ENCODE data around the gene FGB. TPM values are rescaled to one million over a fixed set of nuclear protein-coding genes. Genes with fewer than 3 reads are reported as not detected.

FGB gene
- total and polyA plus RNA-seq, 9 donors: 0.23 to 16.8 (median 8.6) TPM; not detected in 4

DNA sequence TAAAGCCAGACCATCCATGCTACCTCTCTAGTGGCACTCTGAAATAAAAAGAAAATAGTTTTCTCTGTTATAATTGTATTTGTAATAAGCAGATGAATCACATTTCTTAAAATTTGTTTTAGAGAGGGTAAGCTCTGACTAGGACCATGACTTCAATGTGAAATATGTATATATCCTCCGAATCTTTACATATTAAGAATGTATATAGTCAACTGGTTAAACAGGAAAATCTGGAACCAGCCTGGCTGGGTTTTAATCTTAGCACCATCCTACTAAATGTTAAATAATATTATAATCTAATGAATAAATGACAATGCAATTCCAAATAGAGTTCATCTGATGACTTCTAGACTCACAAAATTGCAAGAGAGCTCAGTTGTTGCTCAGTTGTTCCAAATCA lies 1.5 kb downstream of the FGB start:
- Histone ChIP-seq H3K4me1 (ENCODE audit: control insufficient read depth, insufficient read depth, low read length) (no peaks in the 10 kb centered on the region), H3K9me3 (replicated peaks; ENCODE audit: control insufficient read depth, low read depth, low read length) (no peaks in the 10 kb centered on the region), H3K36me3 (ENCODE audit: control insufficient read depth, insufficient read depth, low read length) (no peaks in the 10 kb centered on the region), H3K27ac (ENCODE audit: low read length) (no peak overlapping the region), H3K4me3 (ENCODE audit: low read length) (no peak overlapping the region), H3K27me3 (ENCODE audit: control insufficient read depth, insufficient read depth, low read length) (no peaks in the 10 kb centered on the region)
- no peak for DNase-seq
- WGBS (ENCODE audit: insufficient coverage): no CpG with 5 or more reads among the region's 1 CpG

DNA sequence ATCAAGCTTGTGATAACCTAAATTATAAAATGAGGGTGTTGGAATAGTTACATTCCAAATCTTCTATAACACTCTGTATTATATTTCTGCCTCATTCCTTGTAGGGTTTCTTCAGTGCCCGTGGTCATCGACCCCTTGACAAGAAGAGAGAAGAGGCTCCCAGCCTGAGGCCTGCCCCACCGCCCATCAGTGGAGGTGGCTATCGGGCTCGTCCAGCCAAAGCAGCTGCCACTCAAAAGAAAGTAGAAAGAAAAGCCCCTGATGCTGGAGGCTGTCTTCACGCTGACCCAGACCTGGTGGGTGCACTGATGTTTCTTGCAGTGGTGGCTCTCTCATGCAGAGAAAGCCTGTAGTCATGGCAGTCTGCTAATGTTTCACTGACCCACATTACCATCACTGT lies 2.9 kb downstream of the FGB start:
- WGBS (ENCODE audit: insufficient coverage): 97% methylated on average over 3 of the region's 6 CpGs
- Histone ChIP-seq H3K27me3 (ENCODE audit: control insufficient read depth, insufficient read depth, low read length) (no peaks in the 10 kb centered on the region), H3K36me3 (ENCODE audit: control insufficient read depth, insufficient read depth, low read length) (no peaks in the 10 kb centered on the region), H3K4me1 (ENCODE audit: control insufficient read depth, insufficient read depth, low read length) (no peaks in the 10 kb centered on the region), H3K27ac (ENCODE audit: low read length) (no peak overlapping the region), H3K9me3 (replicated peaks; ENCODE audit: control insufficient read depth, low read depth, low read length) (no peaks in the 10 kb centered on the region), H3K4me3 (ENCODE audit: low read length) (no peak overlapping the region)
- no peak for DNase-seq

DNA sequence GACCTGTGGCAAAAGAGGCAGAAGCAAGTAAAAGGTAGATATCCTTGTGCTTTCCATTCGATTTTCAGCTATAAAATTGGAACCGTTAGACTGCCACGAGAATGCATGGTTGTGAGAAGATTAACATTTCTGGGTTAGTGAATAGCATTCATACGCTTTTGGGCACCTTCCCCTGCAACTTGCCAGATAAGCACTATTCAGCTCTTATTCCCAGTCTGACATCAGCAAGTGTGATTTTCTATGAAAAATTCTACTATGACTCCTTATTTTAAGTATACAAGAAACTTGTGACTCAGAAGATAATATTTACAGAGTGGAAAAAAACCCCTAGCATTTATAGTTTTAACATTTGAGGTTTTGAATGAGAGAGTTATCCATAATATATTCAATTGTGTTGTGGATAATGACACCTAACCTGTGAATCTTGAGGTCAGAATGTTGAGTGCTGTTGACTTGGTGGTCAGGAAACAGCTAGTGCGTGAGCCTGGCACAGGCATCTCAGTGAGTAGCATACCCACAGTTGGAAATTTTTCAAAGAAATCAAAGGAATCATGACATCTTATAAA lies 3.9 kb downstream of the FGB start:
- no peak for DNase-seq
- H3K4me1 ChIP-seq (ENCODE audit: control insufficient read depth, insufficient read depth, low read length): no peaks in the 10 kb centered on the region
- H3K27me3 ChIP-seq (ENCODE audit: control insufficient read depth, insufficient read depth, low read length): no peaks in the 10 kb centered on the region
- H3K27ac ChIP-seq (ENCODE audit: low read length): no peak overlapping the region
- 81% methylated on average over 3 of the region's 5 CpGs for WGBS (ENCODE audit: insufficient coverage)
- no peak overlapping the region for H3K4me3 ChIP-seq (ENCODE audit: low read length)
- H3K9me3 ChIP-seq (replicated peaks; ENCODE audit: control insufficient read depth, low read depth, low read length): no peaks in the 10 kb centered on the region
- H3K36me3 ChIP-seq (ENCODE audit: control insufficient read depth, insufficient read depth, low read length): no peaks in the 10 kb centered on the region

DNA sequence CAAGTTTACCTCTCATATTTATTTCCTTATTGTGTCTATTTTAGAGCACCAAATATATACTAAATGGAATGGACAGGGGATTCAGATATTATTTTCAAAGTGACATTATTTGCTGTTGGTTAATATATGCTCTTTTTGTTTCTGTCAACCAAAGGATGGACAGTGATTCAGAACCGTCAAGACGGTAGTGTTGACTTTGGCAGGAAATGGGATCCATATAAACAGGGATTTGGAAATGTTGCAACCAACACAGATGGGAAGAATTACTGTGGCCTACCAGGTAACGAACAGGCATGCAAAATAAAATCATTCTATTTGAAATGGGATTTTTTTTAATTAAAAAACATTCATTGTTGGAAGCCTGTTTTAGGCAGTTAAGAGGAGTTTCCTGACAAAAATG lies 6.2 kb downstream of the FGB start:
- 0% methylated on average over 2 of the region's 3 CpGs for WGBS (ENCODE audit: insufficient coverage)
- no peak for DNase-seq
- no peaks in the 10 kb centered on the region for H3K36me3 ChIP-seq (ENCODE audit: control insufficient read depth, insufficient read depth, low read length)
- H3K4me1 ChIP-seq (ENCODE audit: control insufficient read depth, insufficient read depth, low read length): no peaks in the 10 kb centered on the region
- no peaks in the 10 kb centered on the region for H3K9me3 ChIP-seq (replicated peaks; ENCODE audit: control insufficient read depth, low read depth, low read length)
- H3K27me3 ChIP-seq (ENCODE audit: control insufficient read depth, insufficient read depth, low read length): no peaks in the 10 kb centered on the region
- H3K4me3 ChIP-seq (ENCODE audit: low read length): no peak overlapping the region
- no peak overlapping the region for H3K27ac ChIP-seq (ENCODE audit: low read length)

DNA sequence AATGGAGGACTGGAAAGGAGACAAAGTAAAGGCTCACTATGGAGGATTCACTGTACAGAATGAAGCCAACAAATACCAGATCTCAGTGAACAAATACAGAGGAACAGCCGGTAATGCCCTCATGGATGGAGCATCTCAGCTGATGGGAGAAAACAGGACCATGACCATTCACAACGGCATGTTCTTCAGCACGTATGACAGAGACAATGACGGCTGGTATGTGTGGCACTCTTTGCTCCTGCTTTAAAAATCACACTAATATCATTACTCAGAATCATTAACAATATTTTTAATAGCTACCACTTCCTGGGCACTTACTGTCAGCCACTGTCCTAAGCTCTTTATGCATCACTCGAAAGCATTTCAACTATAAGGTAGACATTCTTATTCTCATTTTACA lies 6.8 kb downstream of the FGB start:
- Histone ChIP-seq H3K27me3 (ENCODE audit: control insufficient read depth, insufficient read depth, low read length) (no peaks in the 10 kb centered on the region), H3K4me1 (ENCODE audit: control insufficient read depth, insufficient read depth, low read length) (no peaks in the 10 kb centered on the region), H3K4me3 (ENCODE audit: low read length) (no peak overlapping the region), H3K9me3 (replicated peaks; ENCODE audit: control insufficient read depth, low read depth, low read length) (no peaks in the 10 kb centered on the region), H3K27ac (ENCODE audit: low read length) (no peak overlapping the region), H3K36me3 (ENCODE audit: control insufficient read depth, insufficient read depth, low read length) (no peaks in the 10 kb centered on the region)
- 91% methylated on average over 4 of the region's 5 CpGs for WGBS (ENCODE audit: insufficient coverage)
- DNase-seq: no peak

DNA sequence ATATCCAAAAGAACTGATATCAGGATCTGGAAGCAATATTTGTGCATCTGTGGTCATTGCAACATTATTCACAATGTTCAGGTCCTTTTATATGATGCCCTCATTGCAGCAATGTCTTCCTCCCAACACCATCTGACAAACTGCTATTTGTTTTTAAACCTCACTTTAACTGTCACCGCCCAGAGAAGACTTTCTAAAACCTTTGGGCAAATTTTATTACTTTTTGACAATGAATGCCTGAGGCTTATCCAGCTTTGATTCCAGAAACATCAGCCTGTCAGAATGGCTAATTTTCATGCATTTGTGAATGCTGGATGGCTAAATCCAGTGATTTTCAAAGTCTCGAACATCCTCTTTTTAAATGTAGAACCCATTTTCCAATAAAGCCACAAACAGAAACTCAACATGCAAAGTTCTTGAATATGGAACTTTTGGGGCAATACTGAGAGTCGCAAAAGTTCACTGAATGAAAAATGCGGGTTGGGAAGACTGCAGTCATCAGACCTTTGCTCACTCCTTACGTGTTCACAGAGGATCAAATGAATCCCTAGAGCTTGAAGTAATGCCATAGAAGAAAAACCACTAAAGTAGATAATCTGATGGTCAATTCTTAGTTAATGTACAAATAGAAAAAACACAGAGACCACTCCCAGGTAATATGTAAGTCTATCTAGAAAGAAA lies 10.5 kb downstream of the FGB start:
- Histone ChIP-seq H3K9me3 (replicated peaks; ENCODE audit: control insufficient read depth, low read depth, low read length) (no peaks in the 10 kb centered on the region), H3K27me3 (ENCODE audit: control insufficient read depth, insufficient read depth, low read length) (no peaks in the 10 kb centered on the region), H3K27ac (ENCODE audit: low read length) (no peak overlapping the region), H3K36me3 (ENCODE audit: control insufficient read depth, insufficient read depth, low read length) (no peaks in the 10 kb centered on the region), H3K4me1 (ENCODE audit: control insufficient read depth, insufficient read depth, low read length) (no peaks in the 10 kb centered on the region), H3K4me3 (ENCODE audit: low read length) (no peak overlapping the region)
- 71% methylated on average over 1 of the region's 5 CpGs for WGBS (ENCODE audit: insufficient coverage)
- DNase-seq: no peak

DNA sequence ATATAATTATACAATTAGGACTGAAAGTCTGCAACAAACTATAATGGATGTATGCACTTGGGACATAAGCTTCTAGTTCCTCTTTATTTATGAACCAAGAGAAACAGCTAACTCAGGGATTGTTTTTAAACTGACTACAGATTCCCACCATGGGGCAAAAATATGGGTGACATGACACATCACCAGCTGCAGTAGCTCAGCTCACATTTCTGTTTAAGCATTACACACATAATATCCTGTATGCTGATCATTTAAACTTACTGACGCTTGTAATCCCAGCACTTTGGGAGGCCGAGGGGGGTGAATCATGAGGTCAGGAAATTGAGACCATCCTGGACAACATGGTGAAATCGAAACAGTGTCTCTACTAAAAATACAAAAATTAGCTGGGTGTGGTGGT lies 11.5 kb downstream of the FGB start:
- no peaks in the 10 kb centered on the region for H3K4me1 ChIP-seq (ENCODE audit: control insufficient read depth, insufficient read depth, low read length)
- WGBS (ENCODE audit: insufficient coverage): no CpG with 5 or more reads among the region's 3 CpGs
- H3K36me3 ChIP-seq (ENCODE audit: control insufficient read depth, insufficient read depth, low read length): no peaks in the 10 kb centered on the region
- DNase-seq: no peak
- no peaks in the 10 kb centered on the region for H3K9me3 ChIP-seq (replicated peaks; ENCODE audit: control insufficient read depth, low read depth, low read length)
- H3K27me3 ChIP-seq (ENCODE audit: control insufficient read depth, insufficient read depth, low read length): no peaks in the 10 kb centered on the region
- no peak overlapping the region for H3K27ac ChIP-seq (ENCODE audit: low read length)
- no peak overlapping the region for H3K4me3 ChIP-seq (ENCODE audit: low read length)

DNA sequence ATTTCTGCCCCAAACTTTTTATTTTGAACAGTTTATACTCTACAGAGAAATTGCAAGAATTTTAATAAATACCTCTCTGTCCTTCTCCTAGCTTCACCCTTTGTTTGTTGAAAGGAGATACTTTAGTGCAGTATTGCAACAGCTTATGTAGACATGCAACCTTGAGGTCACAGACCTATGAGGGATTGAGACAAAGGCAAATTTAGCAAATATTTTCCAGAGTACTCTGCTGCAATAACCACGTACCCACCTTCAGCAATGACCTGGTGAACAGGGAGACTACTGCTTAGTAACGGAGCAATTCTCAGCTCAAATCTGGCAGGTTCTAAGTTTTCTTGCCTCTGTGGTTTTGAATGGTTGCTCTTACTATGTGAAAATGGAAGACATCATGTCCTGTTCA lies 14.5 kb downstream of the FGB start:
- Histone ChIP-seq H3K4me3 (ENCODE audit: low read length) (no peak overlapping the region), H3K9me3 (replicated peaks; ENCODE audit: control insufficient read depth, low read depth, low read length) (no peaks in the 10 kb centered on the region), H3K4me1 (ENCODE audit: control insufficient read depth, insufficient read depth, low read length) (no peaks in the 10 kb centered on the region), H3K27ac (ENCODE audit: low read length) (no peak overlapping the region), H3K36me3 (ENCODE audit: control insufficient read depth, insufficient read depth, low read length) (no peaks in the 10 kb centered on the region), H3K27me3 (ENCODE audit: control insufficient read depth, insufficient read depth, low read length) (no peaks in the 10 kb centered on the region)
- no CpG with 5 or more reads among the region's 2 CpGs for WGBS (ENCODE audit: insufficient coverage)
- DNase-seq: no peak

DNA sequence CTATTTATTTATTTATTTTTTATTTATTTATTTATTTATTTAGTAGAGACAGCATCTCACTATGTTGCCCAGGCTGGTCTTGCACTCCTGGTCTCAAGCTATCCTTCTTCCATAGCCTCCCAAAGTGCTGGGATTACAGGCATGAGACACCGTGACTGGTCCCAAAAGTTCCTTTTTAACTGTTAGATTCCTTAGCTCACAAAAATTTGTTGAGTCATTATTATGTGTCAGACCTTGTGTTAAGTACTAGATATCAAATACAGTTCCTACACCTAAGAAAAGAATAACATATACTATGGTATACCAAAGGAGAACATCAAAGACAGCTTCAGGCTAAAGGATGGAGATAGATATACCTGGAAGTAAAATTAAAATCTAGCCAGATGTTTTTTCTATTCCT lies 16.1 kb downstream of the FGB start:
- H3K27me3 ChIP-seq (ENCODE audit: control insufficient read depth, insufficient read depth, low read length): no peaks in the 10 kb centered on the region

DNA sequence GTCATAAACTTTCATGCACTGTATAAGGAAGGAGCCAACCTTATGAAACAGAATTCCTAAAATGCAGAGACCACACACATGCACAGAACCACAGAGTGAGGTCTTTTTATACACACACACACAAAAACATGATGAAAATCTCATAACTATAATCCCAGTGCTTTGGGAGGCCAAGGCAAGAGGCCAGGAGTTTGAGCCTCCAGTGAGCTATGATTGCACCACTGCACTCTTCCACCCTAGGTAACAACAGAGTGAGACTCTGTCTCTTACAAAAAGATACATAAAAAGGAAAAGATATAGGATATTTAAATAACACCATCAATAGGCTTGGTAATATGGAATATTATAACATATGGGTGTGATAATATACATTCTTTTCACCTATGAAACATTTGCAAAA lies 17.1 kb downstream of the FGB start:
- H3K4me3 ChIP-seq (ENCODE audit: low read length): no peak overlapping the region
- no peaks in the 10 kb centered on the region for H3K4me1 ChIP-seq (ENCODE audit: control insufficient read depth, insufficient read depth, low read length)
- H3K36me3 ChIP-seq (ENCODE audit: control insufficient read depth, insufficient read depth, low read length): no peaks in the 10 kb centered on the region
- H3K9me3 ChIP-seq (replicated peaks; ENCODE audit: control insufficient read depth, low read depth, low read length): no peaks in the 10 kb centered on the region
- no peak for DNase-seq
- no peaks in the 10 kb centered on the region for H3K27me3 ChIP-seq (ENCODE audit: control insufficient read depth, insufficient read depth, low read length)
- H3K27ac ChIP-seq (ENCODE audit: low read length): no peak overlapping the region

More for the DNA sequence above, 16.1 kb downstream of the FGB start:
- Histone ChIP-seq H3K4me1 (ENCODE audit: control insufficient read depth, insufficient read depth, low read length) (no peaks in the 10 kb centered on the region), H3K36me3 (ENCODE audit: control insufficient read depth, insufficient read depth, low read length) (no peaks in the 10 kb centered on the region), H3K4me3 (ENCODE audit: low read length) (no peak overlapping the region), H3K9me3 (replicated peaks; ENCODE audit: control insufficient read depth, low read depth, low read length) (no peaks in the 10 kb centered on the region), H3K27ac (ENCODE audit: low read length) (no peak overlapping the region)
- no CpG with 5 or more reads among the region's 1 CpG for WGBS (ENCODE audit: insufficient coverage)
- DNase-seq: no peak

DNA sequence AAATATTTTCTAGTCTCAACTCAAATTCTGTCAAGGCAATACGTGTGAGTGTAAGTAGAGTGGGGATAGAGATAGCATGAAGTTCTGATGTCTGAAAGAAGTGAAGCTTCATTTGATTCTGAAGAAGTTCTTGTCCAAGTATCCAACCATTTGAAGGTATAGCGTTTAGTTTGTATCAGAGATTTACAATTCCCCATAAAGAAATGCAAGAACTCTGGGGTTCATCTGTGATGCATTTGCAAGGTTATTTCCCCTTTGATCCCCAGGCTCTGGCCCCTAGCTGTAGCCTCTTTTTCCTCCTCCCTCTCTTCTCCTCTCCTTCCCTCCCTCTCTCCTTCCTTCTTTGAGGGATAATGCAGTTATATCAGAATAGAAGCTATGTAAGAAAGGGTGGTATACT lies 19.9 kb downstream of the FGB start:
- no peaks in the 10 kb centered on the region for H3K9me3 ChIP-seq (replicated peaks; ENCODE audit: control insufficient read depth, low read depth, low read length)
- no peak overlapping the region for H3K4me3 ChIP-seq (ENCODE audit: low read length)
- H3K27me3 ChIP-seq (ENCODE audit: control insufficient read depth, insufficient read depth, low read length): no peaks in the 10 kb centered on the region
- no CpG with 5 or more reads among the region's 2 CpGs for WGBS (ENCODE audit: insufficient coverage)
- H3K36me3 ChIP-seq (ENCODE audit: control insufficient read depth, insufficient read depth, low read length): no peaks in the 10 kb centered on the region
- H3K4me1 ChIP-seq (ENCODE audit: control insufficient read depth, insufficient read depth, low read length): no peaks in the 10 kb centered on the region
- no peak overlapping the region for H3K27ac ChIP-seq (ENCODE audit: low read length)
- no peak for DNase-seq
